B cell (primary cell): Measurements from ENCODE around the gene RBFA.

Experiments used
- CTCF ChIP-seq: fragments of 200-600 bp; IDR thresholded peaks from one replicate; pipeline ENCODE4 v1.8.0; 2022; ENCODE audit warnings: antibody characterized with exemption, mild to moderate bottlenecking
- EZH2 ChIP-seq: IDR thresholded peaks from 2 replicates; pipeline ENCODE4 v1.6.1; 2012; ENCODE audit warnings: borderline replicate concordance, low read depth, mild to moderate bottlenecking, moderate library complexity, low read length; ENCODE audit not compliant: insufficient read depth, poor library complexity, severe bottlenecking

- TF ChIP-seq EZH2 (no peak), CTCF (no peak)
These were observed 7.2 kb downstream of the RBFA start for GRCh38 chr18:80041424-80041823.
